SK-N-SH (cell line): ENCODE data around the gene FYN. TPM values are rescaled to one million over a fixed set of nuclear protein-coding genes. Genes with fewer than 3 reads are reported as not detected.

ENCODE experiments used
- CTCF ChIA-PET: fragments of 300-600, 350-600 bp; formaldehyde crosslinking; extraction: SDS; loops from one replicate; lab custom pipeline; 2021; lab: Yijun Ruan, JAX
- POLR2A ChIA-PET: fragments of 350-600 bp; sonication (Branson Sonifier 250); formaldehyde crosslinking; extraction: SDS; loops from one replicate; lab custom pipeline; 2020; ENCODE audit warnings: antibody characterized with exemption, inconsistent platforms; lab: Yijun Ruan, JAX
- DNase-seq: peaks from one replicate; pipeline ENCODE4 v3.0.0; 2012
- H2AFZ ChIP-seq: fragments of 200-600 bp; sonication (generic); 2 replicates; pipeline ENCODE4 v1.8.1; 2016; ENCODE audit warnings: antibody characterized with exemption, mild to moderate bottlenecking, low read depth
- H3F3A ChIP-seq: fragments of 200-600 bp; sonication (generic); replicated peaks from 2 replicates; pipeline ENCODE3; 2016; ENCODE audit warnings: antibody characterized with exemption, mild to moderate bottlenecking; ENCODE audit not compliant: insufficient read depth
- H3K27ac ChIP-seq, 2 experiments: fragments of 200-500 bp in 1 of 2; fragments of 200-600 bp in 1 of 2; sonication (Bioruptor generic) in 1 of 2; sonication (generic), shearing (Covaris generic) in 1 of 2; 2 replicates each; pipeline versions ENCODE4 v1.5.1 to v1.6.1; 2014 to 2016; ENCODE audit warnings: low read depth in 2 of 2, inconsistent platforms in 1 of 2, low read length in 1 of 2, mild to moderate bottlenecking in 1 of 2, mixed read lengths in 1 of 2
- H3K27me3 ChIP-seq: fragments of 200-600 bp; sonication (generic), shearing (Covaris generic); 2 replicates; pipeline ENCODE4 v1.6.1; 2016; ENCODE audit warnings: mixed run types; ENCODE audit not compliant: insufficient read depth
- H3K36me3 ChIP-seq, 2 experiments: fragments of 200-500 bp in 1 of 2; fragments of 200-600 bp in 1 of 2; sonication (Bioruptor generic) in 1 of 2; sonication (generic) in 1 of 2; replicated peaks in 1 of 2; 2 replicates each; pipeline versions ENCODE3 to v1.5.1; 2014 to 2016; ENCODE audit warnings: low read length in 1 of 2, mild to moderate bottlenecking in 1 of 2; ENCODE audit not compliant: insufficient read depth in 2 of 2, control insufficient read depth in 1 of 2
- H3K4me1 ChIP-seq, 2 experiments: fragments of 200-500 bp in 1 of 2; fragments of 200-600 bp in 1 of 2; sonication (Bioruptor generic) in 1 of 2; sonication (generic), shearing (Covaris generic) in 1 of 2; 2 replicates each; pipeline versions ENCODE4 v1.5.1 to v1.6.1; 2014 to 2016; ENCODE audit warnings: low read depth in 1 of 2, low read length in 1 of 2, mixed run types in 1 of 2; ENCODE audit not compliant: insufficient read depth in 2 of 2, control insufficient read depth in 1 of 2
- H3K4me2 ChIP-seq: fragments of 200-600 bp; sonication (generic), shearing (Covaris generic); 2 replicates; pipeline ENCODE4 v1.6.1; 2017; ENCODE audit warnings: mixed run types
- H3K4me3 ChIP-seq, 2 experiments: fragments of 200-500 bp in 1 of 2; fragments of 200-600 bp in 1 of 2; sonication (Bioruptor generic) in 1 of 2; sonication (generic), shearing (Covaris generic) in 1 of 2; 2 replicates each; pipeline versions ENCODE4 v1.5.1 to v1.8.1; 2014 to 2016; ENCODE audit warnings: low read depth in 2 of 2, inconsistent platforms in 1 of 2, low read length in 1 of 2, mild to moderate bottlenecking in 1 of 2, mixed read lengths in 1 of 2, moderate library complexity in 1 of 2
- H3K79me2 ChIP-seq: fragments of 200-600 bp; sonication (generic); 2 replicates; pipeline ENCODE4 v1.8.1; 2017; ENCODE audit warnings: mild to moderate bottlenecking; ENCODE audit not compliant: insufficient read depth
- H3K9ac ChIP-seq: fragments of 200-600 bp; sonication (generic); 2 replicates; pipeline ENCODE4 v1.6.1; 2017; ENCODE audit warnings: mixed run types
- H3K9me2 ChIP-seq: fragments of 200-600 bp; sonication (generic); 2 replicates; pipeline ENCODE4 v1.6.1; 2017; ENCODE audit warnings: mixed run types
- H3K9me3 ChIP-seq: fragments of 200-600 bp; sonication (generic); 2 replicates; pipeline ENCODE4 v1.6.1; 2017; ENCODE audit warnings: mixed run types, mild to moderate bottlenecking, moderate library complexity
- H4K20me1 ChIP-seq: fragments of 200-600 bp; sonication (generic); 2 replicates; pipeline ENCODE4 v1.6.1; 2017; ENCODE audit warnings: mild to moderate bottlenecking, mixed run types; ENCODE audit not compliant: insufficient read depth
- CHD2 ChIP-seq: fragments of 150-350 bp; IDR thresholded peaks from 2 replicates; pipeline ENCODE4 v1.6.1; 2018; ENCODE audit warnings: low read length; ENCODE audit not compliant: partially characterized antibody
- CTCF ChIP-seq: fragments of 200-600 bp; sonication (generic); IDR thresholded peaks from 2 replicates; pipeline ENCODE4 v1.6.1; 2017; ENCODE audit warnings: antibody characterized with exemption, mild to moderate bottlenecking, moderate library complexity
- ELF1 ChIP-seq: IDR thresholded peaks from 2 replicates; pipeline ENCODE4 v1.4.0; 2012
- EZH2phosphoT487 ChIP-seq: fragments of 200-600 bp; sonication (generic); IDR thresholded peaks from 2 replicates; pipeline ENCODE4 v1.6.1; 2017; ENCODE audit warnings: low read depth, mixed run types, mild to moderate bottlenecking, antibody characterized with exemption, moderate library complexity, borderline replicate concordance
- FOSL2 ChIP-seq: IDR thresholded peaks from 2 replicates; pipeline ENCODE4 v1.4.0; 2012; ENCODE audit warnings: low read depth, mild to moderate bottlenecking, moderate library complexity, borderline replicate concordance
- FOXJ3 ChIP-seq: sonication (generic); formaldehyde crosslinking; IDR thresholded peaks from 2 replicates; pipeline ENCODE4 v1.5.1; 2020; ENCODE audit warnings: mild to moderate bottlenecking, missing genetic modification reagents
- GABPA ChIP-seq: IDR thresholded peaks from 2 replicates; pipeline ENCODE4 v1.4.0; 2012; ENCODE audit warnings: low read depth, mild to moderate bottlenecking
- GATA2 ChIP-seq: sonication (generic); formaldehyde crosslinking; IDR thresholded peaks from 2 replicates; pipeline ENCODE4 v1.5.0; 2020; ENCODE audit warnings: mild to moderate bottlenecking, missing genetic modification reagents
- MAX ChIP-seq: IDR thresholded peaks from 2 replicates; pipeline ENCODE4 v1.4.0; 2012; ENCODE audit warnings: low read depth
- MEF2A ChIP-seq: IDR thresholded peaks from 2 replicates; pipeline ENCODE4 v1.4.0; 2012; ENCODE audit warnings: low read depth, borderline replicate concordance
- MXI1 ChIP-seq: IDR thresholded peaks from 2 replicates; pipeline ENCODE4 v1.6.1; 2012; ENCODE audit warnings: mild to moderate bottlenecking, low read depth, low read length, improper control_type of control experiment
- NFIC ChIP-seq: IDR thresholded peaks from 2 replicates; pipeline ENCODE4 v1.4.0; 2012; ENCODE audit warnings: borderline replicate concordance
- NRF1 ChIP-seq: IDR thresholded peaks from 2 replicates; pipeline ENCODE4 v1.6.1; 2012; ENCODE audit warnings: low read depth, mild to moderate bottlenecking, low read length
- PBX3 ChIP-seq: IDR thresholded peaks from 2 replicates; pipeline ENCODE4; 2012
- RCOR1 ChIP-seq: fragments of 150-350 bp; IDR thresholded peaks from 2 replicates; pipeline ENCODE4 v1.6.1; 2017; ENCODE audit warnings: antibody characterized with exemption, low read length
- RXRA ChIP-seq: IDR thresholded peaks from 2 replicates; pipeline ENCODE4 v1.4.0; 2012; ENCODE audit warnings: low read depth, mild to moderate bottlenecking, borderline replicate concordance
- TAF1 ChIP-seq: IDR thresholded peaks from 2 replicates; pipeline ENCODE4 v1.6.1; 2012; ENCODE audit warnings: low read depth, mild to moderate bottlenecking, low read length, moderate library complexity, borderline replicate concordance
- USF1 ChIP-seq: IDR thresholded peaks from 2 replicates; pipeline ENCODE4 v1.4.0; 2012; ENCODE audit warnings: low read depth, borderline replicate concordance
- YY1 ChIP-seq: IDR thresholded peaks from 2 replicates; pipeline ENCODE4 v1.4.0; 2012; ENCODE audit warnings: low read depth, mild to moderate bottlenecking
- WGBS: methylation state at CpG from one replicate; pipeline ENCODE4 v1.1.6; 2017; ENCODE audit warnings: low lambda C conversion rate; 5-methylcytosine and 5-hydroxymethylcytosine counted together
- polyA plus RNA-seq, 3 experiments: library from polyadenylated mRNA; depleted of rRNA; stranded (reverse); fragments of >200 nt; gene quantifications; 2 replicates each; pipeline ENCODE4 v1.2.3, GENCODE V29; 2012

The FYN gene
- polyA plus RNA-seq, 1 of the 3 experiments (the other 2 are of a cell fraction), result 31.0 TPM

- H3K27me3 ChIP-seq, result no peaks in the 10 kb centered on the region
- no peaks in the 10 kb centered on the region for H3K9me3 ChIP-seq
- no peaks in the 10 kb centered on the region for H4K20me1 ChIP-seq
- H3K4me3 ChIP-seq, result no peak overlapping the region
- H3K4me2 ChIP-seq, result no peak overlapping the region
- no peak for TF ChIP-seq FOSL2
- TF ChIP-seq CHD2, result no peak
- TF ChIP-seq PBX3, result no peak
- no peak for TF ChIP-seq EZH2phosphoT487
- no peak for TF ChIP-seq MXI1
- no peak for TF ChIP-seq FOXJ3
- TF ChIP-seq, all 33 proteins: peak for 0
- Histone ChIP-seq H3K36me3 (peaks cover 0 to 8% of the 10 kb centered on the region in 2 experiments), H3F3A (no peaks in the 10 kb centered on the region), H3K27ac (no peak overlapping the region), H3K9ac (no peak overlapping the region), H3K9me2 (no peaks in the 10 kb centered on the region), H3K4me1 (peaks cover 14 to 25% of the 10 kb centered on the region in 2 experiments; a peak in 3 of 4 replicates), H3K79me2 (no peaks in the 10 kb centered on the region; the same call in 1 of the 2 replicates), H2AFZ (no peak overlapping the region)
- POLR2A ChIA-PET, result interaction anchor here (1.2 kb wide), 1 partner anchor 35 kb away, joined by 3 read pairs; no protein-coding TSS in a partner anchor
- CTCF ChIA-PET, result interaction anchor here (1.7 kb wide), 1 partner anchor 9 kb away, joined by 4 read pairs; no protein-coding TSS in a partner anchor
- no CpG with 5 or more reads among the region's 1 CpG for WGBS
- no peak for DNase-seq
Measured at GRCh38 chr6:111774346-111774703, 98.9 kb downstream of the FYN start.

- H3K27me3 ChIP-seq, result no peaks in the 10 kb centered on the region
- H3K9ac ChIP-seq, result no peak overlapping the region
- no peaks in the 10 kb centered on the region for H3K9me3 ChIP-seq
- peaks cover 0 to 8% of the 10 kb centered on the region in 2 experiments for H3K36me3 ChIP-seq
- WGBS, result 76% methylated on average over 7 of the region's 7 CpGs
- no peak overlapping the region for H3K27ac ChIP-seq
- DNase-seq, result peak; percentile 12
- CTCF ChIA-PET, result interaction anchor here (1.7 kb wide), 1 partner anchor 10 kb away, joined by 4 read pairs; no protein-coding TSS in a partner anchor
- POLR2A ChIA-PET, result interaction anchor here (1.2 kb wide), 1 partner anchor 34 kb away, joined by 3 read pairs; no protein-coding TSS in a partner anchor
- no peak overlapping the region for H3K4me2 ChIP-seq
- no peaks in the 10 kb centered on the region for H3F3A ChIP-seq
- H3K9me2 ChIP-seq, result no peaks in the 10 kb centered on the region
- H3K4me1 ChIP-seq, result peaks cover 14 to 25% of the 10 kb centered on the region in 2 experiments; a peak in 3 of 4 replicates
- TF ChIP-seq NRF1, result no peak
- TF ChIP-seq FOSL2, result no peak
- TF ChIP-seq PBX3, result no peak
- no peak for TF ChIP-seq MEF2A
- no peak for TF ChIP-seq CHD2
- TF ChIP-seq USF1, result no peak
- TF ChIP-seq CTCF, result no peak
- TF ChIP-seq GABPA, result no peak
- no peak for TF ChIP-seq TAF1
- TF ChIP-seq GATA2, result no peak
- TF ChIP-seq MAX, result no peak
- no peak for TF ChIP-seq RCOR1
- TF ChIP-seq RXRA, result no peak
- TF ChIP-seq MXI1, result no peak
- TF ChIP-seq ELF1, result no peak
- no peak for TF ChIP-seq EZH2phosphoT487
- TF ChIP-seq NFIC, result no peak
- no peak for TF ChIP-seq YY1
- H3K79me2 ChIP-seq, result no peaks in the 10 kb centered on the region; the same call in 1 of the 2 replicates
- no peak overlapping the region for H2AFZ ChIP-seq
- H3K4me3 ChIP-seq, result no peak overlapping the region
- H4K20me1 ChIP-seq, result no peaks in the 10 kb centered on the region
Measured at GRCh38 chr6:111773501-111774345, 99.5 kb downstream of the FYN start.
